Common myeloid progenitor, CD34-positive (primary cell): ENCODE data around the gene ZBTB45. TPM values are rescaled to one million over a fixed set of nuclear protein-coding genes. Genes with fewer than 3 reads are reported as not detected.

Source experiments
- CTCF ChIA-PET: fragments of 350-600 bp; sonication (Branson Sonifier 250); formaldehyde crosslinking; loops from one replicate; lab custom pipeline; 2021; ENCODE audit warnings: antibody characterized with exemption; lab: Charles Lee
- POLR2A ChIA-PET: fragments of 350-600 bp; sonication (Branson Sonifier 250); formaldehyde crosslinking; loops from one replicate; lab custom pipeline; 2021; ENCODE audit warnings: antibody characterized with exemption; lab: Charles Lee
- DNase-seq, 3 donors: peaks; one replicate each; pipeline versions ENCODE4 v3.0.0 to v3.0.0-alpha.2; 2013
- H3K27ac ChIP-seq, 2 experiments: 1 replicate in 1 of 2; 2 replicates in 1 of 2; pipeline ENCODE4 v1.7.0; 2013; ENCODE audit warnings: inconsistent platforms in 2 of 2, low read length in 2 of 2, mild to moderate bottlenecking in 2 of 2, low read depth in 1 of 2, moderate library complexity in 1 of 2; ENCODE audit not compliant: severe bottlenecking in 2 of 2, insufficient read depth in 1 of 2, poor library complexity in 1 of 2
- H3K27me3 ChIP-seq, 5 experiments: replicated peaks in 2 of 5; 1 replicate in 3 of 5; 2 replicates in 2 of 5; pipeline versions ENCODE4 v1.6.1 to v1.7.0; 2013; ENCODE audit warnings: low read length in 4 of 5, mild to moderate bottlenecking in 2 of 5, moderate library complexity in 2 of 5, inconsistent platforms in 1 of 5; ENCODE audit not compliant: insufficient read depth in 5 of 5, control insufficient read depth in 4 of 5
- H3K36me3 ChIP-seq, 4 experiments: 1 replicate in 2 of 4; 2 replicates in 2 of 4; pipeline versions ENCODE4 v1.6.1 to v1.7.0; 2013; ENCODE audit warnings: low read length in 3 of 4, control low read depth in 1 of 4, mild to moderate bottlenecking in 1 of 4; ENCODE audit not compliant: control insufficient read depth in 4 of 4, insufficient read depth in 4 of 4
- H3K4me1 ChIP-seq, 4 experiments: 1 replicate in 3 of 4; 2 replicates in 1 of 4; pipeline versions ENCODE4 v1.6.1 to v1.7.1; 2013; ENCODE audit warnings: low read length in 3 of 4, mild to moderate bottlenecking in 3 of 4, control low read depth in 1 of 4, inconsistent platforms in 1 of 4, moderate library complexity in 1 of 4; ENCODE audit not compliant: control insufficient read depth in 4 of 4, insufficient read depth in 4 of 4; ENCODE audit errors: control extremely low read depth in 1 of 4
- H3K4me3 ChIP-seq, 7 experiments: 1 replicate in 4 of 7; 2 replicates in 3 of 7; pipeline versions ENCODE4 v1.5.1 to v1.7.0; 2013; ENCODE audit warnings: mild to moderate bottlenecking in 7 of 7, low read length in 6 of 7, moderate library complexity in 6 of 7, inconsistent platforms in 2 of 7, low read depth in 2 of 7, control low read depth in 1 of 7; ENCODE audit not compliant: insufficient read depth in 4 of 7, control insufficient read depth in 1 of 7; ENCODE audit errors: extremely low read depth in 1 of 7
- H3K9me3 ChIP-seq, 5 experiments: 1 replicate in 4 of 5; 2 replicates in 1 of 5; pipeline versions ENCODE4 v1.6.1 to v1.7.1; 2013; ENCODE audit warnings: low read length in 4 of 5, mild to moderate bottlenecking in 2 of 5, inconsistent platforms in 1 of 5, low read depth in 1 of 5, moderate library complexity in 1 of 5; ENCODE audit not compliant: control insufficient read depth in 4 of 5, insufficient read depth in 2 of 5; ENCODE audit errors: control extremely low read depth in 1 of 5
- WGBS: methylation state at CpG from one replicate; pipeline ENCODE4 v1.1.5; 2013; ENCODE audit not compliant: insufficient coverage; 5-methylcytosine and 5-hydroxymethylcytosine counted together
- polyA plus RNA-seq: library from polyadenylated mRNA; unstranded; fragments of 120-200 nt; gene quantifications from one replicate; pipeline ENCODE4 v1.2.1, GENCODE V29; 2013

Gene ZBTB45
- polyA plus RNA-seq = 6.9 TPM

- POLR2A ChIA-PET = interaction anchor here (1.0 to 2.0 kb wide), 8 partner anchors 12 to 157 kb away, joined by 4 to 24 read pairs (median 6); partner anchors contain the start of genes CHMP2A, TRIM28, UBE2M and ZNF497
- WGBS = under 1% methylated on average over 80 of the region's 87 CpGs
- peak within 1 kb of the TSS; percentile 77 to 94 (median 83) for H3K4me3 ChIP-seq
- DNase-seq = peak; percentile 97
- no peaks in the 10 kb centered on the region for H3K9me3 ChIP-seq
- H3K4me1 ChIP-seq = peaks cover 0 to 35% (median 31%) of the 10 kb centered on the region in 4 experiments
- CTCF ChIA-PET = interaction anchor here (1.0 to 8.8 kb wide), 16 partner anchors 10 to 65 kb away, joined by 3 to 139 read pairs (median 12); partner anchors contain the start of genes CHMP2A, MZF1, TRIM28 and UBE2M
- H3K27ac ChIP-seq = peak within 1 kb of the TSS; percentile 82 to 91
- H3K27me3 ChIP-seq = no peaks in the 10 kb centered on the region
- H3K36me3 ChIP-seq = peaks cover 0 to 23% (median 17%) of the 10 kb centered on the region in 4 experiments
These were observed at the start of gene ZBTB45 for GRCh38 chr19:58519355-58520256. ZBTB45 (minus strand) TSS chr19:58519810; CDS start chr19:58517673, 2,137 bp downstream.

DNA sequence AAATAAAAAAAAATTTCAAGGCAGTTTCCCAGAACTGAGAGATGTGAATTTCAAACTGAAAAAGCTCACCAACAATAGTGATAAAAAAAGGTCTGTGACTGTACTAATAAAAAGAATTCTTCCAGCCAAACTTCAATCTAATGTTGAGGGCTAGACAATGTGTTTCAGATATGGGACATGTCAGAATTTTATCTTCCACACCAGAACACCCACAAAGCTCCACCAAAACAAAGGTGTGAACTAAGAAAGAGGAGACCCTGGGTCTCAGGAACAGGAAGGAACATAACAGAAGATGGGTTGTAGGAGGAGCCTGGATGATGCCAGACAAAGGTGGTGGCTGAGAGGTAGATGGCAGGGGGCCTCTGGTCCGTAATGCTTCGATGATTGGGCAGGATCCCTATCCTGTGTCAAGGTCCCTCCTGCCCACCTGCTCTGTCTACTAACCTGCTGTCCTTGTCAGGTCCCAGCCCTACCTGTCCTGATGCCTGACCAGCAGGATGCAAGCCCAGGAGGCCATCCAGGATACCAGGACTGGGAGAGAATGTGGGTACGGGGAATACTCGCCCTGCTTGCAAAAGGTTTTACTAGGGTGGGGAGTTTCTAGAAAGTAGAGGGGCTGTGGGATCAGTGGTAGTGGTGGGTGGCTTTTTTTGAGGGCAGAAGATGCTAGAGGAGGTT, 49.0 kb upstream of the ZBTB45 start:
- no peaks in the 10 kb centered on the region for H3K9me3 ChIP-seq
- peaks cover 0 to 14% (median 11%) of the 10 kb centered on the region in 4 experiments for H3K4me1 ChIP-seq
- H3K36me3 ChIP-seq = peaks cover 2 to 39% (median 23%) of the 10 kb centered on the region in 4 experiments
- POLR2A ChIA-PET = interaction anchor here (0.6 kb wide), 1 partner anchor 812 kb away, joined by 3 read pairs; no protein-coding TSS in a partner anchor
- H3K27ac ChIP-seq = no peak overlapping the region
- no peak for DNase-seq
- no peaks in the 10 kb centered on the region for H3K27me3 ChIP-seq
- H3K4me3 ChIP-seq = no peak overlapping the region
- CTCF ChIA-PET = interaction anchor here (0.9 to 1.5 kb wide), 4 partner anchors 12 to 49 kb away, joined by 3 to 5 read pairs (median 4); partner anchors contain the start of gene ZBTB45
- WGBS = 100% methylated on average over 3 of the region's 4 CpGs

DNA sequence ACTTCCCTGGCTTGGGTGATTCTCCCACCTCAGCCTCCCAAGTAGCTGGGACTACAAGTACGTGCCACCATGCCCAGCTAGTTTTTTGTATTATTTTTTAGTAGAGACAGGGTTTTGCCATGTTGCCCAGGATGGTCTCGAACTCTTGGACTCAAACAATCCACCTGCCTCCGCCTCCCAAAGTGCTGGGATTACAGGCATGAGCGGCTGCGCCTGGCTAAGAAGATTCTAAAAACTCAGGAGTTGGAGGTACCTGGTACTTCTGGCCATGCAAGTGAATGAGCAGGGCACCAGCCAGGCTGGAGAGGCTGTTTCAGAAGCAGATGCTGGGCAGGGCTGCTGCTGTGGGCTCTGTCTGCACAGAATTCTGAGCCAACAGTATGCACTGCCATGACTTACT, 47.4 kb upstream of the ZBTB45 start:
- POLR2A ChIA-PET = no interaction called here
- Histone ChIP-seq H3K9me3 (no peaks in the 10 kb centered on the region), H3K36me3 (peaks cover 2 to 39% (median 23%) of the 10 kb centered on the region in 4 experiments), H3K4me1 (peaks cover 0 to 23% (median 20%) of the 10 kb centered on the region in 4 experiments), H3K27me3 (peaks cover 0 to 10% (median 0%) of the 10 kb centered on the region in 5 experiments), H3K27ac (no peak overlapping the region), H3K4me3 (no peak overlapping the region)
- DNase-seq = no peak
- WGBS = 100% methylated on average over 4 of the region's 5 CpGs
- CTCF ChIA-PET = interaction anchor here (1.0 to 1.5 kb wide), 3 partner anchors 12 to 20 kb away, joined by 3 to 4 read pairs (median 4); partner anchors contain the start of gene CHMP2A

GRCh38 chr19:58563823-58564222, 44.2 kb upstream of the ZBTB45 start:
- no peaks in the 10 kb centered on the region for H3K9me3 ChIP-seq
- H3K27me3 ChIP-seq = peaks cover 0 to 12% (median 0%) of the 10 kb centered on the region in 5 experiments
- H3K27ac ChIP-seq = no peak overlapping the region
- peak overlapping the region in 1 of 7 experiments; percentile 67 for H3K4me3 ChIP-seq
- 97% methylated on average over 6 of the region's 6 CpGs for WGBS
- CTCF ChIA-PET = interaction anchor here (1.3 kb wide), 1 partner anchor 18 kb away, joined by 4 read pairs; no protein-coding TSS in a partner anchor
- peaks cover 2 to 14% (median 6%) of the 10 kb centered on the region in 4 experiments for H3K36me3 ChIP-seq
- POLR2A ChIA-PET = no interaction called here
- no peak for DNase-seq
- peaks cover 3 to 38% (median 32%) of the 10 kb centered on the region in 4 experiments for H3K4me1 ChIP-seq

- CTCF ChIA-PET = interaction anchor here (7.2 kb wide), 1 partner anchor 44 kb away, joined by 59 read pairs; the partner anchor contains the start of gene ZBTB45
- DNase-seq = peak in 2 of 3 donors; percentile 41 to 42
- POLR2A ChIA-PET = interaction anchor here (0.8 to 1.0 kb wide), 3 partner anchors 8 to 19 kb away, joined by 3 to 4 read pairs (median 3); partner anchors contain the start of genes MZF1 and TRIM28
These were observed 43.5 kb upstream of the ZBTB45 start for GRCh38 chr19:58563034-58563573.

More at GRCh38 chr19:58563034-58563573, 43.5 kb upstream of the ZBTB45 start:
- Histone ChIP-seq H3K9me3 (no peaks in the 10 kb centered on the region), H3K4me1 (peaks cover 3 to 38% (median 32%) of the 10 kb centered on the region in 4 experiments), H3K27me3 (peaks cover 0 to 12% (median 0%) of the 10 kb centered on the region in 5 experiments), H3K36me3 (peaks cover 2 to 9% (median 5%) of the 10 kb centered on the region in 4 experiments), H3K27ac (no peak overlapping the region), H3K4me3 (peak overlapping the region in 6 of 7 experiments; percentile 35 to 70 (median 57))
- 6% methylated on average over 35 of the region's 40 CpGs for WGBS
